HL-60/S4 treated with retinoic acid at 250 ng/mL for 4 days and 3 days (cell line): Measurements from ENCODE around the gene TBC1D12.
"Not testable (repeated sequence)": the region's sequence is repeated elsewhere in the genome, so short reads cannot be mapped to it uniquely, and the experiment has no call there.

ENCODE experiments used
- in situ Hi-C: fragments of 300-500 bp; cut with MboI; formaldehyde crosslinking; loops from 2 replicates; pipeline ENCODE4 v1.7.0; 2022; ENCODE audit warnings: low sequenced_read_pairs

TBC1D12 gene

GRCh38 chr10:94402204-94402842, at the start of gene TBC1D12:
TBC1D12 (plus strand) TSS chr10:94402541; CDS start chr10:94402614, 73 bp downstream.
- in situ Hi-C loops, result no loop called here

DNA sequence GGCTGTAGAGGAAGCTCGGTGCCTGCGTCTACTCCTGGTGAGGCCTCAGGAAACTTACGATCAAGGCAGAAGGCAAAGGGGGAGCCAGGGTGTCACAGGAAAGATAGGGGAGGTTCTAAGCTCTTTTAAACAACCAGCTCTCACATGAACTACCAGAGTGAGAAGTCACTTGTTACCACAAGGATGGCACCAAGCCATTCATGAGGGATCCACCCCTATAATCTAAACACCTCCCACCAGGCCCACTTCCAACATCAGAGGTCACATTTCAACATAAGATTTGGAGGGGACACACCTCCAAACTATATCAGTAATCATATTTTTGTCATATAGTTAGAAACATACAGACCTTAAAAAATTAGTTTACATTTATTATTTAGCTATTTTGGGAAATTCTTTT, 49.0 kb upstream of the TBC1D12 start:
- in situ Hi-C loops, result no loop called here

DNA sequence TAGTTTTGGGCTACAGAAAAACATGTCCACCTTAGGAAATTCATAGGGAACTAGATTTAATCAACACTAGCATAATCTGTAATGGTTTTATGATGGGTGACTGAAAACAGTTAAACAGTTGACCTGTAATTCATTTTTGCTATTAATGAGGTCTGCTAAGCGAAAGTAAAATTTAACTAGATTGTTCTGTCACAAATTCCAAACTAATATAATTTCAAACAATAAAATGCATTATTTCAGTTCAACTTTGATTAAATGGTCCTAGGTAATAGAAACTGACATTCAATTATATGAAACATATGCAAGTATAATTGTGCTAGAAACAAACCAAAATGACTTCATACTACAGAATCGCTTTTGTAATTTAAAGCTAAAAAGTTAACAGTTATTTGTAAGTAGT, 46.5 kb upstream of the TBC1D12 start:
- in situ Hi-C loops, result no loop called here

GRCh38 chr10:94357193-94357592, 45.1 kb upstream of the TBC1D12 start:
- in situ Hi-C loops, result no loop called here

DNA sequence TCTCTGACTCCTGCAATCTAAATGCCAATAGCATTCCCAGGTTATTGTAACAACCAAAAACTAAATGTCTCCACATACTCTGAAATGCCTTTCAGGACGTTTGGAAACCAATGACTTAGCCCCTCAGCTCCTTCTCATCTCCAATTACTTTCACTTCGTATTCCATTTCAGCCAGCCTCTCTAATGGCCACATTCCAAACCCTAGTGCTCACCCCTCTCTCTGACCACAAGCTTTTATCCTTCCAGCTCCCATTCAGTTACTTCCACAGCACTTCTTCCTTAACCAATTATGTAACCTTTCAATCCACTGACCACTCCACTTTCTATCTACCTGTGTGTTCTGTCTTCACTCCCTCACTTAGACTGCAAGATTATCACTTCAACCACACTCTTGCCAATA, 43.9 kb upstream of the TBC1D12 start:
- in situ Hi-C loops, result no loop called here

DNA sequence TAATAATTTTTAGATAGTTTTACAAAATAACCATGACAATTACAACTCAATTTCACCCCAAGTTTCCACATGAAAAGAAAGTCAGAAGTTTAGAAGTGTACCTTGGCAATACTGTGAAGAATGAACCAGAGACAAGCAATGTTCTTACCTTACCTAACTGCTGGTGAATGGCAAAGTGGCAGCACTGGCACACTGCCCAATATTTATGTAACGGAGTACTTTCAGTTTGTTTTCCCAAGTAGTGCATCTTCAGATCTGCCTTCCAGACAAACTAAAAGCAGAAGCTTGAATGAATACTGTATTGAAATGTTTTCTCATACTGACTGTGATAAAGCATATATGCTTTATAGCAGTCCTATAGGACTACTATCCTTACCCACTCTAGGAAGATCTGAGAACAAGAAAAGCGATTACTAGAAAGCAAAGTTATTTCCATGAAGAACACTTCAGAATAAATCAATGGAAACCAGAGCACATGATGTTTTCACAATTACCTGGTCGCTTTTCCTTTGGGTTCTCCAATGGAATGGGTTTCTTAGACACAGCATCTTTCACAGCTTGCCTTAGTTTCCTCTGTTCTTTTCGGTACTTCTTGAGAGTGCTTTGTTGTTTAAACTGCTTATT, 41.1 kb upstream of the TBC1D12 start:
- in situ Hi-C loops, result no loop called here

- in situ Hi-C loops, result no loop called here
Observed at GRCh38 chr10:94362360-94363250, 39.7 kb upstream of the TBC1D12 start, which contains the start of gene NOC3L. NOC3L (minus strand) TSS chr10:94362939; CDS start chr10:94362838, 101 bp downstream.

- in situ Hi-C loops, result no loop called here
Observed at GRCh38 chr10:94363251-94363565, 39.1 kb upstream of the TBC1D12 start.

DNA sequence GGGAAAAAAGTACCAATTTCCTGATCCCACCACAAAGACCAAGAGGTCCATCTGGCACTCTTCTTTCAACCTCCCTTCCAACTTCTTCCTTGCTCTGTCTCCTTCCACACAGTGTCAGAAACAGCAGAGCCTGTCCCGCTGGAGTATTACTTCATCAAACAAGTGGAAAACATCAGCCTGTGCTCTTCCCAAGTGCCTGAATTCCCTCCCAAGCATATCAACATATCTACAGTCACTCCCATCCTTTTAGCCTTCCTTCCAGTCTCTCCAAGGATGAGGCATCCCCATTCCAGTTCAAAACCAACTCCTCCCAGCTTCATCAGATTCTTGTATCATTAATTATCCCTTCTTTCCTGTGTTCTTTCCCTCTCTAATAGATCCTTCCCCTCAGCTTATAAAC, 37.9 kb upstream of the TBC1D12 start:
- in situ Hi-C loops, result no loop called here

GRCh38 chr10:94366382-94366781, 36.0 kb upstream of the TBC1D12 start:
- in situ Hi-C loops, result no loop called here

GRCh38 chr10:94370501-94370900, 31.8 kb upstream of the TBC1D12 start:
- in situ Hi-C loops, result no loop called here

GRCh38 chr10:94375374-94375773, 27.0 kb upstream of the TBC1D12 start:
- in situ Hi-C loops, result no loop called here

DNA sequence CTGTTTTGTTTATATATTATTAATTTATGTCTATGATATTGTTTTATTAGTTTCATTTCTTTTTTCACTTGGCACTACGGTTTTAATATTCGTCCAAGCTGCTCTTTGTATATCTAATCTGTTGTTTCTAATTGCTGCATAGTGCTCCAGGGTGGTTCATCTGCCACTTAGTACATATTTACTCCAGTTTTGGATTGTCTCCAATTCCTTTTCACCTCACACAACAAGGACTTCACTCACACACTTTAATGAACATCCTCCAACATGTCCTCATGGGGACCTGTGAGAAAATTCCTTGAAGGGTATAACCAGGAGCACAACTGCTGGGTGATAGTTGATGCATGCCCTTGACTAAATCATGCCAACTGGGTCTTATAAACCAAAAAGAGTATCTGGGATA, 25.5 kb upstream of the TBC1D12 start:
- in situ Hi-C loops, result no loop called here

- in situ Hi-C loops, result no loop called here
Observed at GRCh38 chr10:94383530-94383929, 18.8 kb upstream of the TBC1D12 start.

GRCh38 chr10:94385733-94386132, 16.6 kb upstream of the TBC1D12 start:
- in situ Hi-C loops, result not testable (repeated sequence)

GRCh38 chr10:94392117-94392516, 10.2 kb upstream of the TBC1D12 start:
- in situ Hi-C loops, result not testable (repeated sequence)

DNA sequence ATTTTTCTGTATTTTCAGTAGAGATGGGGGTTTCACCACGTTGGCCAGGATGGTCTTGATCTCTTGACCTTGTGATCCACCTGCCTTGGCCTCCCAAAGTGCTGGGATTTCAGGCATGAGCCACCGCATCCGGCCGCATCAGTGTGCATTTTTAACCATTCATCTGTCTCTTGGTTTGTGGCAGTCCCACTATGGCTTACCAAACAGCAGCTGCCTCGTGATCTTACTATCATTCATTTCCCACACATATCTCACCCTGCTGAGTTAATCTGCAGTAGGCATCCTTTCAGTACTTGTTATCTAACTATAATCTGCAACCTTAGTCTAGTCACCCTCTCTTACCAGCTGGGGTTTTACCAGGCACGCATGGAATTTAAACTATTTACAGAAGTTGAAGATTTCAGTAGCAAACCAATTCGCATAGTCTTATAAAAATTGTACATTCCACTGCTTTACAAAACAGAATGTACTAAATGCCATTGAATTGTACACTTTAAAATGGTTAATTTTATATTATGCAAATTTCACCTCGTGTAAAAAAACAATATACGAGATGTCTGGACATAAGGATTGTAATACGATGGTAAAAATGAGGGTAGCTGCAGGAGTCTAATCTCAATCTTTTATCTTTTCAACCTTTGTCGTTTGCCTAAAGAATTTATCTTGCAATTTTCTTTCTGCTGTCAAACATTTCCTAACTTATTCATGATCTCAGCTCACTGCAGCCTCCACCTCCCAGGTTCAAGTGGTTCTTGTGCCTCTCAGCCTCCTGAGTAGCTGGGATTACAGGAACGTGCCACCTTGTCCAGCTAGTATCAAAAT, 4.6 kb upstream of the TBC1D12 start:
- in situ Hi-C loops, result no loop called here

DNA sequence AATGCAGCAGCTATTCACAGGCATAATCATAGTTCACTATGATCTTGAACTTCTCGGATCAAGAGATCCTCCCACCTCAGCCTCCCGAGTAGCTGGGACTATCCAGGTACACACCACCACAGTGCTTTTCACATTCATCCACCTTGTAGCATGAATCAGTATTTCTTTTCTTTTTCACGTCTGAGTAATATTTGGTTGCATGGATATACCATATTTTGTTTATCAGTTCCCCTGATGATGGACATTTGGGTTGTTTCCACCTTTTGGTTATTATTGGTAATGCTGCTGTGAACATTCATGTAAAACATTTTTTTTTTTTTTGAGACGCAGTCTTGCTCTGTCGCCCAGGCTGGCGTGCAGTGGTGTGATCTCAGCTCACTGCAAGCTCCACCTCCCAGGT, 3.6 kb upstream of the TBC1D12 start:
- in situ Hi-C loops, result no loop called here

DNA sequence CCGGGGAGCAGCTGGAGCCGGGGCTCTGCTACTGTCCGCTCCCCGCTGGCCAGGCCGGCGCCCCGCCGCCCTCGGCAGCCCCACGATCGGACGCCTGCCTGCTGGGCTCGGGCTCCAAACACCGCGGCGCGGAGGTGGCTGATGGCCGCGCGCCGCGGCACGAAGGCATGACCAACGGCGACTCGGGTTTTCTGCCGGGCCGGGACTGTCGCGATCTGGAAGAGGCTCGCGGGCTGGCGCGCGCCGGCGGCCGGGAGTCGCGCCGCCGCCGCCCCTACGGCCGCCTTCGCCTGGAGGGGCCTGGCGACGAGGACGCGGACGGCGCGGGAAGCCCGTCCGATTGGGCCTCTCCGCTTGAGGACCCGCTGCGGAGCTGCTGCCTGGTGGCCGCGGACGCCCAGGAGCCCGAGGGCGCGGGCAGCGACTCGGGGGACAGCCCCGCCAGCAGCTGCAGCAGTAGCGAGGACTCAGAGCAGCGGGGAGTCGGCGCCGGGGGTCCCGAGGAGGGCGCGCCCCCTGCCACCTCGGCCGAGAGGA, 570 bp downstream of the TBC1D12 start:
- in situ Hi-C loops, result no loop called here

- in situ Hi-C loops, result no loop called here
Observed at GRCh38 chr10:94403380-94404213, 1.3 kb downstream of the TBC1D12 start.
